HCT116 (cell line): ENCODE measurements around the gene PLCG2. TPM values are rescaled to one million over a fixed set of nuclear protein-coding genes. Genes with fewer than 3 reads are reported as not detected.

ENCODE experiments used
- ATAC-seq: fragments of 200-7000 bp; cut with Tn5 transposase; 2 replicates; pipeline ENCODE4 v1.9.1; 2020; ENCODE audit warnings: mild to moderate bottlenecking, moderate library complexity
- BruUV-seq: library from RNA; stranded (reverse); fragments of 400-500 nt; replicated peaks from 2 replicates; lab custom pipeline; 2021; lab: Mats Ljungman, UMichigan
- CTCF ChIA-PET: fragments of 300-600 bp; sonication (Branson Sonifier 250); formaldehyde crosslinking; loops from one replicate; lab custom pipeline; 2021; ENCODE audit warnings: antibody characterized with exemption; lab: Charles Lee
- POLR2A ChIA-PET: fragments of 300-600, 350-600 bp; sonication (Branson Sonifier 250); formaldehyde crosslinking; loops from one replicate; lab custom pipeline; 2021; ENCODE audit warnings: antibody characterized with exemption; lab: Charles Lee
- RAD21 ChIA-PET, 2 experiments: fragments of 300-600 bp; sonication (Branson Sonifier 250); formaldehyde crosslinking; loops; one replicate each; lab custom pipeline; 2023; ENCODE audit warnings: low total read pairs in 2 of 2; ENCODE audit not compliant: uncharacterized antibody in 2 of 2, unreplicated experiment in 2 of 2, low non-redundant PET in 1 of 2; lab: Charles Lee
- DNase-seq: peaks from one replicate; pipeline ENCODE4 v3.0.0-alpha.2; 2010; ENCODE audit warnings: low read depth, low spot score
- H2AFZ ChIP-seq: fragments of 200-600 bp; shearing (Covaris generic), sonication (generic); 2 replicates; pipeline ENCODE4 v1.6.1; 2017; ENCODE audit warnings: low read depth, mixed run types, mixed read lengths, antibody characterized with exemption, low read length; ENCODE audit not compliant: poor library complexity, severe bottlenecking
- H3K27ac ChIP-seq: 2 replicates; pipeline ENCODE4 v1.5.1; 2012; ENCODE audit warnings: low read depth, low read length
- H3K27me3 ChIP-seq: fragments of 200-600 bp; sonication (generic); 2 replicates; pipeline ENCODE4 v1.6.1; 2016; ENCODE audit warnings: mixed run types, low read length, mixed read lengths; ENCODE audit not compliant: insufficient read depth
- H3K36me3 ChIP-seq, 2 experiments: fragments of 200-500 bp in 1 of 2; fragments of 200-600 bp in 1 of 2; sonication (Bioruptor generic) in 1 of 2; sonication (generic) in 1 of 2; 2 replicates each; pipeline versions ENCODE4 v1.5.1 to v1.6.1; 2014 to 2016; ENCODE audit warnings: low read length in 2 of 2, inconsistent platforms in 1 of 2, mixed read lengths in 1 of 2, mixed run types in 1 of 2; ENCODE audit not compliant: insufficient read depth in 2 of 2, control insufficient read depth in 1 of 2
- H3K4me1 ChIP-seq, 2 experiments: fragments of 200-600 bp in 1 of 2; sonication (generic) in 1 of 2; 2 replicates each; pipeline versions ENCODE4 v1.5.1 to v1.6.1; 2012 to 2017; ENCODE audit warnings: low read length in 2 of 2, inconsistent platforms in 1 of 2, mild to moderate bottlenecking in 1 of 2, mixed read lengths in 1 of 2, mixed run types in 1 of 2, moderate library complexity in 1 of 2; ENCODE audit not compliant: insufficient read depth in 2 of 2, control insufficient read depth in 1 of 2
- H3K4me2 ChIP-seq: fragments of 200-600 bp; sonication (generic); 2 replicates; pipeline ENCODE4 v1.6.1; 2017; ENCODE audit warnings: mixed run types, low read length, mixed read lengths
- H3K4me3 ChIP-seq, 2 experiments: fragments of 200-600 bp in 1 of 2; sonication (generic) in 1 of 2; replicated peaks in 1 of 2; 2 replicates each; pipeline ENCODE4 v1.5.1; 2011 to 2016; ENCODE audit warnings: low read length in 2 of 2, control low read depth in 1 of 2, low read depth in 1 of 2, mild to moderate bottlenecking in 1 of 2, mixed read lengths in 1 of 2, mixed run types in 1 of 2
- H3K79me2 ChIP-seq: fragments of 200-600 bp; sonication (generic); 2 replicates; pipeline ENCODE4 v1.6.1; 2017; ENCODE audit warnings: mild to moderate bottlenecking, mixed run types, low read length, moderate library complexity, mixed read lengths; ENCODE audit not compliant: insufficient read depth
- H3K9ac ChIP-seq: fragments of 200-600 bp; sonication (generic); 2 replicates; pipeline ENCODE4 v1.6.1; 2016; ENCODE audit warnings: low read length, mixed read lengths
- H3K9me2 ChIP-seq: fragments of 200-600 bp; sonication (generic), shearing (Covaris generic); 2 replicates; pipeline ENCODE4 v1.6.1; 2017; ENCODE audit warnings: mixed run types, mild to moderate bottlenecking, moderate library complexity; ENCODE audit not compliant: insufficient read depth
- H3K9me3 ChIP-seq, 2 experiments: fragments of 200-500 bp in 1 of 2; fragments of 200-600 bp in 1 of 2; sonication (Bioruptor generic) in 1 of 2; sonication (generic) in 1 of 2; 2 replicates each; pipeline ENCODE4 v1.6.1; 2014 to 2017; ENCODE audit warnings: low read length in 2 of 2, mixed read lengths in 2 of 2, inconsistent platforms in 1 of 2, low read depth in 1 of 2, mild to moderate bottlenecking in 1 of 2, mixed run types in 1 of 2, moderate library complexity in 1 of 2; ENCODE audit not compliant: control insufficient read depth in 1 of 2, insufficient read depth in 1 of 2
- H4K20me1 ChIP-seq: fragments of 200-600 bp; sonication (generic), shearing (Covaris generic); 2 replicates; pipeline ENCODE4 v1.6.1; 2017; ENCODE audit warnings: mixed run types, mild to moderate bottlenecking, moderate library complexity; ENCODE audit not compliant: insufficient read depth
- CEBPB ChIP-seq: IDR thresholded peaks from 2 replicates; pipeline ENCODE4 v1.6.1; 2012; ENCODE audit warnings: low read depth
- CTCF ChIP-seq, 3 experiments: fragments of 200-600 bp in 1 of 3; sonication (generic) in 1 of 3; IDR thresholded peaks in 2 of 3; conservative IDR thresholded peaks in 1 of 3; 2 replicates each; pipeline ENCODE4 v1.5.1; 2012 to 2017; ENCODE audit warnings: low read depth in 2 of 3, low read length in 2 of 3, antibody characterized with exemption in 1 of 3, borderline replicate concordance in 1 of 3, control low read depth in 1 of 3, mild to moderate bottlenecking in 1 of 3, mixed read lengths in 1 of 3, mixed run types in 1 of 3, moderate library complexity in 1 of 3; ENCODE audit not compliant: insufficient read depth in 1 of 3
- EGR1 ChIP-seq: IDR thresholded peaks from 2 replicates; pipeline ENCODE4 v1.6.1; 2012; ENCODE audit warnings: low read depth
- EZH2 ChIP-seq: fragments of 200-600 bp; sonication (generic); IDR thresholded peaks from 2 replicates; pipeline ENCODE4 v1.6.1; 2017; ENCODE audit warnings: antibody characterized with exemption, mixed run types
- EZH2phosphoT487 ChIP-seq: fragments of 200-600 bp; IDR thresholded peaks from 2 replicates; pipeline ENCODE4 v1.6.1; 2018; ENCODE audit warnings: antibody characterized with exemption, borderline replicate concordance
- FOSL1 ChIP-seq: IDR thresholded peaks from 2 replicates; pipeline ENCODE4 v1.6.1; 2012; ENCODE audit warnings: low read depth
- MAX ChIP-seq: IDR thresholded peaks from 2 replicates; pipeline ENCODE4 v1.6.1; 2012
- RAD21 ChIP-seq: IDR thresholded peaks from 2 replicates; pipeline ENCODE4 v1.6.1; 2012; ENCODE audit warnings: low read depth, mild to moderate bottlenecking
- SRF ChIP-seq: IDR thresholded peaks from 2 replicates; pipeline ENCODE4 v1.6.1; 2012; ENCODE audit warnings: low read depth
- ZBTB33 ChIP-seq: IDR thresholded peaks from 2 replicates; pipeline ENCODE4 v1.6.1; 2011; ENCODE audit warnings: mild to moderate bottlenecking, low read length, moderate library complexity; ENCODE audit not compliant: insufficient replicate concordance; ENCODE audit errors: extremely low read depth
- ZFX ChIP-seq: fragments of 450-650 bp; IDR thresholded peaks from 2 replicates; pipeline ENCODE4 v1.6.1; 2017
- intact Hi-C: fragments of 100-400 bp; cut with micrococcal nuclease; formaldehyde crosslinking; loops from 2 replicates; pipeline ENCODE4 v1.10.0; 2022
- total RNA-seq: library from RNA; stranded (reverse); gene quantifications from one replicate; pipeline ENCODE4 v1.2.1, GENCODE V29; 2021; ENCODE audit not compliant: unreplicated experiment
- TF ChIP-seq, protein P1 (sequence below): IDR thresholded peaks from 2 replicates; pipeline ENCODE4 v1.6.1; 2012; ENCODE audit warnings: low read depth
- TF ChIP-seq, protein P2 (sequence below): IDR thresholded peaks from 2 replicates; pipeline ENCODE4 v1.6.1; 2012

PLCG2 gene
- total RNA-seq, 1 experiment from 2014 or later: 31.2 TPM

- TF ChIP-seq FOSL1 (no peak), EZH2 (no peak), EZH2phosphoT487 (no peak)
- TF ChIP-seq, protein P1, sequence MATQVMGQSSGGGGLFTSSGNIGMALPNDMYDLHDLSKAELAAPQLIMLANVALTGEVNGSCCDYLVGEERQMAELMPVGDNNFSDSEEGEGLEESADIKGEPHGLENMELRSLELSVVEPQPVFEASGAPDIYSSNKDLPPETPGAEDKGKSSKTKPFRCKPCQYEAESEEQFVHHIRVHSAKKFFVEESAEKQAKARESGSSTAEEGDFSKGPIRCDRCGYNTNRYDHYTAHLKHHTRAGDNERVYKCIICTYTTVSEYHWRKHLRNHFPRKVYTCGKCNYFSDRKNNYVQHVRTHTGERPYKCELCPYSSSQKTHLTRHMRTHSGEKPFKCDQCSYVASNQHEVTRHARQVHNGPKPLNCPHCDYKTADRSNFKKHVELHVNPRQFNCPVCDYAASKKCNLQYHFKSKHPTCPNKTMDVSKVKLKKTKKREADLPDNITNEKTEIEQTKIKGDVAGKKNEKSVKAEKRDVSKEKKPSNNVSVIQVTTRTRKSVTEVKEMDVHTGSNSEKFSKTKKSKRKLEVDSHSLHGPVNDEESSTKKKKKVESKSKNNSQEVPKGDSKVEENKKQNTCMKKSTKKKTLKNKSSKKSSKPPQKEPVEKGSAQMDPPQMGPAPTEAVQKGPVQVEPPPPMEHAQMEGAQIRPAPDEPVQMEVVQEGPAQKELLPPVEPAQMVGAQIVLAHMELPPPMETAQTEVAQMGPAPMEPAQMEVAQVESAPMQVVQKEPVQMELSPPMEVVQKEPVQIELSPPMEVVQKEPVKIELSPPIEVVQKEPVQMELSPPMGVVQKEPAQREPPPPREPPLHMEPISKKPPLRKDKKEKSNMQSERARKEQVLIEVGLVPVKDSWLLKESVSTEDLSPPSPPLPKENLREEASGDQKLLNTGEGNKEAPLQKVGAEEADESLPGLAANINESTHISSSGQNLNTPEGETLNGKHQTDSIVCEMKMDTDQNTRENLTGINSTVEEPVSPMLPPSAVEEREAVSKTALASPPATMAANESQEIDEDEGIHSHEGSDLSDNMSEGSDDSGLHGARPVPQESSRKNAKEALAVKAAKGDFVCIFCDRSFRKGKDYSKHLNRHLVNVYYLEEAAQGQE: no peak
- Histone ChIP-seq H3K9ac (no peak overlapping the region), H3K27ac (no peak overlapping the region), H3K36me3 (peaks cover 0 to 2% of the 10 kb centered on the region in 2 experiments; a peak in 1 of 4 replicates), H3K27me3 (no peaks in the 10 kb centered on the region), H2AFZ (no peak overlapping the region), H3K4me3 (no peak overlapping the region), H4K20me1 (no peaks in the 10 kb centered on the region), H3K4me2 (no peak overlapping the region), H3K79me2 (no peaks in the 10 kb centered on the region), H3K9me3 (no peaks in the 10 kb centered on the region), H3K4me1 (no peaks in the 10 kb centered on the region), H3K9me2 (no peaks in the 10 kb centered on the region)
- intact Hi-C loops: no loop called here
- DNase-seq (no peak), ATAC-seq (no peak)
- POLR2A ChIA-PET: no interaction called here
- no TSS peak for BruUV-seq
- CTCF ChIA-PET: no interaction called here
- RAD21 ChIA-PET: no interaction called here
Measured at GRCh38 chr16:81917375-81917774, 138.3 kb downstream of the PLCG2 start.

DNA sequence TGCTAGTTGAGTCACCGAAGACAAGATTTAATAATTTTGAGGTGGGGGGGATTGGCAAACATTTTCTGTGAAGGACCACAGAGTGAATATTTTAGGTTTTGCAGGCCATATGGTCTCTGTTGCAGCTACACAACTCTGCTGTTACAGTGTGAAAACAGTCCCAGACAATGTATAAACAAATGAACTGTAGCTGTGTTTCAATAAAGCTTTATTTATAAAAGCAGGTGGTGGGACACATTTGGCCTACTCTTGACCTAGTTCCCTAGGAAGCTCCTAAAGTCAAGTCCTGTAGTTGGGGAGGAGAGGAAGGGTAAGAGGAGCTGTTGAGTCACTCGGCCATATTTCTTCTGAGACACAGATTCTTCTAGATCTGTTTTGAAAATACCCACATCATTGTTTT, 139.8 kb downstream of the PLCG2 start:
- Histone ChIP-seq H3K4me2 (no peak overlapping the region), H3K9me2 (no peaks in the 10 kb centered on the region), H2AFZ (no peak overlapping the region), H3K9ac (no peak overlapping the region), H3K4me1 (no peaks in the 10 kb centered on the region), H3K9me3 (no peaks in the 10 kb centered on the region), H3K79me2 (no peaks in the 10 kb centered on the region), H3K4me3 (no peak overlapping the region), H3K27ac (no peak overlapping the region), H3K27me3 (no peaks in the 10 kb centered on the region), H3K36me3 (peaks cover 0 to 2% of the 10 kb centered on the region in 2 experiments; a peak in 1 of 4 replicates), H4K20me1 (no peaks in the 10 kb centered on the region)
- no TSS peak for BruUV-seq
- TF ChIP-seq CTCF (IDR thresholded peaks at IDR 0.05 in 2 of 3, conservative IDR thresholded peaks at IDR 0.05 in 1 of 3; ENCODE audit: borderline replicate concordance in 1 of 3, insufficient read depth in 1 of 3, low read depth in 2 of 3, low read length in 2 of 3) (no peak), CEBPB (no peak), RAD21 (no peak), ZBTB33 (no peak), EGR1 (no peak), SRF (no peak), EZH2 (no peak), MAX (no peak), ZFX (no peak)
- TF ChIP-seq, protein P2, sequence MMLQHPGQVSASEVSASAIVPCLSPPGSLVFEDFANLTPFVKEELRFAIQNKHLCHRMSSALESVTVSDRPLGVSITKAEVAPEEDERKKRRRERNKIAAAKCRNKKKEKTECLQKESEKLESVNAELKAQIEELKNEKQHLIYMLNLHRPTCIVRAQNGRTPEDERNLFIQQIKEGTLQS: no peak
- ChIA-PET POLR2A (no interaction called here), CTCF (interaction anchor here (1.1 kb wide), 1 partner anchor 11 kb away, joined by 3 read pairs; no protein-coding TSS in a partner anchor), RAD21 (no interaction called here)
- intact Hi-C loops: no loop called here
- DNase-seq: no peak
- no peak for ATAC-seq
